HepG2 (cell line): ENCODE results near the gene MAP7D3. TPM values are rescaled to one million over a fixed set of nuclear protein-coding genes. Genes with fewer than 3 reads are reported as not detected.

Experiments
- ATAC-seq: fragments of 200-7000 bp; cut with Tn5 transposase; 3 replicates; pipeline ENCODE4 v1.9.1; 2020; ENCODE audit warnings: mild to moderate bottlenecking, moderate library complexity
- BruUV-seq: library from RNA; stranded (reverse); fragments of 400-500 nt; replicated peaks from 2 replicates; lab custom pipeline; 2021; lab: Mats Ljungman, UMichigan
- CTCF ChIA-PET: fragments of 300-600 bp; formaldehyde crosslinking; extraction: SDS; loops from one replicate; lab custom pipeline; 2021; ENCODE audit warnings: low total read pairs, inconsistent platforms, low intra/inter-chr PET ratio; lab: Yijun Ruan, JAX
- POLR2A ChIA-PET: fragments of 350-600 bp; sonication (Branson Sonifier 250); formaldehyde crosslinking; loops from one replicate; lab custom pipeline; 2020; ENCODE audit warnings: antibody characterized with exemption, inconsistent platforms; lab: Yijun Ruan, JAX
- DNase-seq: peaks from one replicate; pipeline ENCODE4 v3.0.0-alpha.2; 2015; ENCODE audit warnings: low spot score
- FAIRE-seq: peaks from 3 replicates; lab custom pipeline; 2011; peaks lifted over from hg19 to GRCh38; lab: Jason Lieb, UNC
- H2AFZ ChIP-seq: one replicate; pipeline ENCODE4 v1.6.1; 2011; ENCODE audit warnings: low read length, inconsistent platforms
- H3K27ac ChIP-seq: fragments of 300-600 bp; 3 replicates; pipeline ENCODE4 v1.8.0; 2011; ENCODE audit warnings: mixed run types, mild to moderate bottlenecking, mixed read lengths, low read length, inconsistent platforms; ENCODE audit not compliant: insufficient read depth; ENCODE audit errors: extremely low read length
- H3K27me3 ChIP-seq, 2 experiments: fragments of 200-600 bp in 1 of 2; 2 replicates in 1 of 2; 3 replicates in 1 of 2; pipeline versions ENCODE4 v1.6.0 to v1.8.0; 2011; ENCODE audit warnings: low read length in 2 of 2, mild to moderate bottlenecking in 2 of 2, moderate library complexity in 2 of 2, inconsistent platforms in 1 of 2; ENCODE audit not compliant: insufficient read depth in 2 of 2, control insufficient read depth in 1 of 2
- H3K36me3 ChIP-seq, 2 experiments: fragments of 200-600 bp in 1 of 2; replicated peaks in 1 of 2; 2 replicates in 1 of 2; 3 replicates in 1 of 2; pipeline versions ENCODE4 v1.5.1 to v1.8.0; 2011; ENCODE audit warnings: low read length in 2 of 2, inconsistent platforms in 1 of 2; ENCODE audit not compliant: insufficient read depth in 2 of 2, control insufficient read depth in 1 of 2
- H3K4me1 ChIP-seq: 2 replicates; pipeline ENCODE4 v1.5.1; 2012; ENCODE audit warnings: low read length, inconsistent platforms; ENCODE audit not compliant: insufficient read depth
- H3K4me2 ChIP-seq: 2 replicates; pipeline ENCODE4 v1.6.0; 2011; ENCODE audit warnings: low read depth, low read length, inconsistent platforms
- H3K4me3 ChIP-seq, 3 experiments: fragments of 200-600 bp in 1 of 3; sonication (generic), shearing (Covaris generic) in 1 of 3; replicated peaks in 1 of 3; 2 replicates each; pipeline ENCODE4 v1.5.1; 2011 to 2016; ENCODE audit warnings: low read length in 3 of 3, inconsistent platforms in 2 of 3, low read depth in 2 of 3, mild to moderate bottlenecking in 2 of 3, control low read depth in 1 of 3, mixed read lengths in 1 of 3; ENCODE audit not compliant: insufficient read depth in 1 of 3
- H3K79me2 ChIP-seq: one replicate; pipeline ENCODE4 v1.6.1; 2011; ENCODE audit warnings: low read length, inconsistent platforms; ENCODE audit not compliant: insufficient read depth
- H3K9ac ChIP-seq: 2 replicates; pipeline ENCODE4 v1.6.0; 2011; ENCODE audit warnings: mild to moderate bottlenecking, low read depth, low read length, inconsistent platforms; ENCODE audit not compliant: insufficient read depth
- H3K9me3 ChIP-seq: 2 replicates; pipeline ENCODE4 v1.5.1; 2012; ENCODE audit warnings: mild to moderate bottlenecking, low read length
- H4K20me1 ChIP-seq: 2 replicates; pipeline ENCODE4 v1.6.0; 2011; ENCODE audit warnings: inconsistent platforms, mild to moderate bottlenecking, low read length, moderate library complexity; ENCODE audit not compliant: insufficient read depth
- E2F5 ChIP-seq: sonication (generic); formaldehyde crosslinking; conservative IDR thresholded peaks from 2 replicates; pipeline ENCODE4 v1.4.0; 2020; ENCODE audit warnings: missing genetic modification reagents
- SIX1 ChIP-seq: sonication (generic); formaldehyde crosslinking; IDR thresholded peaks from 2 replicates; pipeline ENCODE4 v1.4.0; 2020; ENCODE audit warnings: missing genetic modification reagents, borderline replicate concordance
- ZEB1 ChIP-seq: IDR thresholded peaks from 2 replicates; pipeline ENCODE4 v1.6.1; 2012; ENCODE audit warnings: mild to moderate bottlenecking, low read depth, inconsistent platforms; ENCODE audit not compliant: insufficient replicate concordance
- ZNF891 ChIP-seq: sonication (generic); formaldehyde crosslinking; IDR thresholded peaks from 2 replicates; pipeline ENCODE4 v1.5.0; 2020; ENCODE audit warnings: mild to moderate bottlenecking, missing genetic modification reagents
- WGBS: methylation state at CpG from one replicate; pipeline ENCODE4 v1.1.6; 2017; ENCODE audit warnings: low lambda C conversion rate; 5-methylcytosine and 5-hydroxymethylcytosine counted together
- in situ Hi-C: cut with HindIII; loops from 2 replicates; pipeline ENCODE4 v1.10.0; 2017; ENCODE audit warnings: low pct_unique_long_range_greater_than_20kb; ENCODE audit not compliant: extremely low pct_ligation_motif_present
- intact Hi-C: fragments of 100-400 bp; cut with micrococcal nuclease; formaldehyde crosslinking; loops from one replicate; pipeline ENCODE4 v1.10.0; 2022; ENCODE audit not compliant: unreplicated experiment
- polyA plus RNA-seq, 8 experiments: library from polyadenylated mRNA; depleted of rRNA in 3 of 8; stranded (reverse) in 7 of 8; unstranded in 1 of 8; fragments of >200 nt; fragmentation: Illumina TruSeq in 4 of 8; extraction: Trizol in 4 of 8; gene quantifications; 2 replicates each; pipeline versions ENCODE4 v1.2.1 to v1.2.3, GENCODE V29; 2011 to 2016; ENCODE audit warnings: low read depth in 4 of 8, missing spikeins in 1 of 8, mixed read lengths in 1 of 8; ENCODE audit not compliant: insufficient read depth in 1 of 8
- total RNA-seq, 5 experiments: library from RNA; depleted of rRNA; stranded (reverse); fragments of >200 nt; fragmentation: Illumina TruSeq; extraction: Trizol; gene quantifications; 2 replicates each; pipeline ENCODE4 v1.2.3, GENCODE V29; 2016; ENCODE audit warnings: low read depth in 1 of 5

MAP7D3 gene
- total and polyA plus RNA-seq, 2 of the 13 experiments (the other 11 are each of a cell fraction or from before 2014, with no cell fraction given) = not detected

- no peaks in the 10 kb centered on the region for H3K79me2 ChIP-seq
- H3K36me3 ChIP-seq = no peaks in the 10 kb centered on the region
- CTCF ChIA-PET = no interaction called here
- intact Hi-C loops = no loop called here
- H3K9me3 ChIP-seq = no peaks in the 10 kb centered on the region
- no peak overlapping the region for H3K4me3 ChIP-seq
- H3K27me3 ChIP-seq = no peaks in the 10 kb centered on the region
- H3K4me1 ChIP-seq = no peaks in the 10 kb centered on the region
- POLR2A ChIA-PET = no interaction called here
- 0% methylated on average over 4 of the region's 4 CpGs for WGBS
- H3K27ac ChIP-seq = no peak overlapping the region
- in situ Hi-C loops = no loop called here
- H3K4me2 ChIP-seq = no peak overlapping the region
- TF ChIP-seq ZEB1 (no peak), E2F5 (no peak), SIX1 (no peak)
- H2AFZ ChIP-seq = no peak overlapping the region
- DNase-seq (no peak), FAIRE-seq (no peak), ATAC-seq (no peak)
- H3K9ac ChIP-seq = no peak overlapping the region
- no TSS peak for BruUV-seq
- H4K20me1 ChIP-seq = no peaks in the 10 kb centered on the region
Measured at GRCh38 chrX:136220540-136220939, 30.7 kb downstream of the MAP7D3 start.

- in situ Hi-C loops = no loop called here
- no TSS peak for BruUV-seq
- no peaks in the 10 kb centered on the region for H3K4me1 ChIP-seq
- no peak overlapping the region for H3K4me3 ChIP-seq
- H3K27me3 ChIP-seq = no peaks in the 10 kb centered on the region
- no peak for DNase-seq
- intact Hi-C loops = no loop called here
- H2AFZ ChIP-seq = no peak overlapping the region
- ATAC-seq = no peak
- no peaks in the 10 kb centered on the region for H3K79me2 ChIP-seq
- 2% methylated on average over 3 of the region's 5 CpGs for WGBS
- ChIA-PET POLR2A (no interaction called here), CTCF (no interaction called here)
- no peaks in the 10 kb centered on the region for H4K20me1 ChIP-seq
- no peak for FAIRE-seq
- H3K27ac ChIP-seq = no peak overlapping the region
- H3K9me3 ChIP-seq = no peaks in the 10 kb centered on the region
- no peak for TF ChIP-seq ZNF891 (CRISPR knock-in tag)
- H3K4me2 ChIP-seq = no peak overlapping the region
- no peak overlapping the region for H3K9ac ChIP-seq
- no peaks in the 10 kb centered on the region for H3K36me3 ChIP-seq
Measured at GRCh38 chrX:136219893-136220292, 31.3 kb downstream of the MAP7D3 start.
